Small intestine (tissue), 7 donors: ENCODE results near the gene EIF3L. TPM values are rescaled to one million over a fixed set of nuclear protein-coding genes. Genes with fewer than 3 reads are reported as not detected.
A peak's percentile ranks its signal among the peaks of the same experiment; 100 is the strongest.

ENCODE experiments used
- DNase-seq, 2 donors: peaks; one replicate each; pipeline versions ENCODE4 v3.0.0 to v3.0.0-alpha.2; 2013
- FAIRE-seq: peaks from 2 replicates; lab custom pipeline; 2012; peaks lifted over from hg19 to GRCh38; lab: Jason Lieb, UNC
- H3K27ac ChIP-seq, 3 donors: one replicate each; pipeline ENCODE4 v1.5.1; 2013; ENCODE audit warnings: low read length in 2 of 3, mild to moderate bottlenecking in 2 of 3, control low read depth in 1 of 3, inconsistent platforms in 1 of 3, low read depth in 1 of 3, moderate library complexity in 1 of 3
- H3K27me3 ChIP-seq, 3 donors: one replicate each; pipeline ENCODE4 v1.6.1; 2013; ENCODE audit warnings: low read length in 3 of 3, inconsistent platforms in 1 of 3; ENCODE audit not compliant: control insufficient read depth in 3 of 3, insufficient read depth in 3 of 3
- H3K36me3 ChIP-seq, 3 donors: one replicate each; pipeline ENCODE4 v1.6.1; 2013; ENCODE audit warnings: low read length in 3 of 3, inconsistent platforms in 1 of 3, low read depth in 1 of 3, mild to moderate bottlenecking in 1 of 3, moderate library complexity in 1 of 3; ENCODE audit not compliant: control insufficient read depth in 3 of 3, insufficient read depth in 2 of 3
- H3K4me1 ChIP-seq, 3 donors: one replicate each; pipeline ENCODE4 v1.6.1; 2013; ENCODE audit warnings: low read length in 2 of 3, inconsistent platforms in 1 of 3, low read depth in 1 of 3, mild to moderate bottlenecking in 1 of 3, moderate library complexity in 1 of 3; ENCODE audit not compliant: control insufficient read depth in 3 of 3, insufficient read depth in 2 of 3
- H3K4me3 ChIP-seq, 3 donors: one replicate each; pipeline ENCODE4 v1.5.1; 2013; ENCODE audit warnings: low read length in 3 of 3, control low read depth in 1 of 3, inconsistent platforms in 1 of 3, low read depth in 1 of 3, mild to moderate bottlenecking in 1 of 3, moderate library complexity in 1 of 3
- H3K9me3 ChIP-seq, 2 donors: one replicate each; pipeline ENCODE4 v1.6.1; 2013; ENCODE audit warnings: low read depth in 1 of 2, low read length in 1 of 2; ENCODE audit not compliant: control insufficient read depth in 2 of 2, insufficient read depth in 1 of 2
- WGBS, 3 donors: extraction: QIAGEN DNeasy Blood & Tissue Kit; methylation state at CpG; one replicate each; pipeline ENCODE4 v1.1.7; 2013; 5-methylcytosine and 5-hydroxymethylcytosine counted together
- polyA plus RNA-seq, 4 donors: library from polyadenylated mRNA; stranded (reverse) in 3 of 4; unstranded in 1 of 4; fragments of 200-250 nt in 3 of 4; fragments of 120-200 nt in 1 of 4; gene quantifications; one replicate each; pipeline versions ENCODE4 v1.2.1 to v1.2.3, GENCODE V29; 2013
- donor health status: healthy with polysubstance abuse.
- donor health status: control.
- donor health status: control.
- donor health status: Bipolar disorder and iron deficiency.
- donor health status: healthy.

EIF3L gene
- polyA plus RNA-seq, 4 donors: 176 to 609 (median 324) TPM

DNA sequence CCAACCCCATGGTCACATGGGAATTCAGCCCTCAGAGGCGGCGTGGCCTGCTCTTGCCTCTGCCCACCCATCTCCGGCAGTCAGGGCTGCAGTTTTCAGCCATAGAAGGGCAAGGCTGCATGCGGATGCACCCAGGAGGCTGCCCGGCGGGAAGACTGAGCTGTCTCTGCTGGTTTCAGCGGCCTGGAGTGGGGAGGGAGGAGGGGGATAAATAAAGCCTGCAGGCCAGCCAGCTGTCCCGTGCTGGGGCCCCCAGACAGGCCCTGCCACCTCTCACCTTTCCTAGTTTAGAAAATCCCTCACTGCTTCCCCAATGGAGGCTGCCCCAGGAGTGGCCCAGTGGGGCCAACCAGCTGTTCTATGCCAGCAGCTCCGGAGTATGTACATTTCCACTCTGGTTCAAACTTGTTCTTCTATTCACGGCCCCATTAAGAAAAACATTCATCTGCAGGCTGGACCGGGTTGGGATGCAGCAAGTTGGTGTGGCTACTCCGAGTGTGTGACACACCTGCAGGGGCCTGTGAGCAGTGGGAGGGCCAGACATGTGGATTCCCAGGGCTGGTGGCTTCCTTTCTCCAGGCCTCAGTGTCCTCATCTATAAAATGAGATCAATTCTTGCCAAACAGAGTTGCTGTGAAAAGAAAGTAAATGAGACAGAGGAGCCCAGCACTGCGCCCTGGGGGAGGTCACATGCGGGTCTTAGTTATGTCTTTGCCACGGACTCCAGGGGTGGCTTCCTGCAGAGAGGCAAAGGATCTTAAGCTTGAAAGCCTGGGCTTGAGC, 61.9 kb downstream of the EIF3L start:
- H3K4me1 ChIP-seq: no peaks in the 10 kb centered on the region
- no peak for FAIRE-seq
- no peaks in the 10 kb centered on the region for H3K9me3 ChIP-seq
- 82 to 91% (median 89%) methylated on average over 15 of the region's 15 CpGs for WGBS, 3 donors
- H3K4me3 ChIP-seq: no peak overlapping the region
- H3K27ac ChIP-seq: peak overlapping the region in 1 of 3 donors; percentile 29
- DNase-seq: no peak
- H3K36me3 ChIP-seq: peaks cover 0 to 57% (median 6%) of the 10 kb centered on the region in 3 donors
- no peaks in the 10 kb centered on the region for H3K27me3 ChIP-seq

DNA sequence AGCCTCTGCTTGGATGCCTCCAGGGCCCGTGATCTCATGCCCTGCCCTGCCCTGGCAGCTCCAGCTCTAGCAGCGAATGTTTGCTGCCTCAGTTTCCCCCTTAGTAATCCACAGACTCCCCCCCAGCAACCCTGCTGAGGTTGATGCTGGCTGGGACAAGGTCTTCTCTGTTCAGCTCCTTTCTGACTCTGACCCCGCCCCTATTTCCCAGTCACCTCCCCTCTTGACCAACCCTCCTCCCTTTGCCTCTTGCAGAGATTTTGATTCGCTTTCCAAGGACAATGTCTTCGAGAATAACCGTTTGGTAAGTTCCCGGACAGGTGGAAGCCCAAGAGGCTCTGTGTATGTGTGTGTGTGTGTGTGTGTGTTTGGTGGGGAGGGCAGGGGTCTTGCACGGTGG, 62.5 kb downstream of the EIF3L start:
- Histone ChIP-seq H3K27me3 (no peaks in the 10 kb centered on the region), H3K27ac (no peak overlapping the region), H3K4me1 (no peaks in the 10 kb centered on the region), H3K36me3 (peaks cover 2 to 62% (median 6%) of the 10 kb centered on the region in 3 donors), H3K4me3 (no peak overlapping the region), H3K9me3 (no peaks in the 10 kb centered on the region)
- FAIRE-seq: no peak
- no peak for DNase-seq
- WGBS, 3 donors: 76 to 83% (median 82%) methylated on average over 8 of the region's 8 CpGs

DNA sequence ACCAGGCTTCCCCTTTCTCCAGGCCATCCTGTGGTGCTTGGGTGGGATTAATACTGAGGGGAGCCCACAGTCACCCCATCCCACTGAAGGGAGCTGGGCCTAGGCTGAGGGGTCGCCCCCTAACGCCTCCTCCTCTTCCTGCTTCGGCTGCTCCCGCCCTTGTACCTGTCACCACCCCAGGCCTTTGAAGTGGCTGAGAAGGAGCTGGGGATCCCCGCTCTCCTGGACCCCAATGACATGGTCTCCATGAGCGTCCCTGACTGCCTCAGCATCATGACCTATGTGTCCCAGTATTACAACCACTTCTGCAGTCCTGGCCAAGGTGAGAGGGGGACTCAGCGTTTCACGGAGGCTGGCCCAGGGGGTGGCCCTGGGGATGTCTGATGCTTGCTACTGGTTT, 63.0 kb downstream of the EIF3L start:
- H3K27me3 ChIP-seq: no peaks in the 10 kb centered on the region
- 73 to 82% (median 81%) methylated on average over 8 of the region's 8 CpGs for WGBS, 3 donors
- DNase-seq (no peak), FAIRE-seq (no peak)
- no peak overlapping the region for H3K27ac ChIP-seq
- H3K4me3 ChIP-seq: no peak overlapping the region
- H3K9me3 ChIP-seq: no peaks in the 10 kb centered on the region
- H3K4me1 ChIP-seq: no peaks in the 10 kb centered on the region
- peaks cover 2 to 67% (median 9%) of the 10 kb centered on the region in 3 donors for H3K36me3 ChIP-seq

DNA sequence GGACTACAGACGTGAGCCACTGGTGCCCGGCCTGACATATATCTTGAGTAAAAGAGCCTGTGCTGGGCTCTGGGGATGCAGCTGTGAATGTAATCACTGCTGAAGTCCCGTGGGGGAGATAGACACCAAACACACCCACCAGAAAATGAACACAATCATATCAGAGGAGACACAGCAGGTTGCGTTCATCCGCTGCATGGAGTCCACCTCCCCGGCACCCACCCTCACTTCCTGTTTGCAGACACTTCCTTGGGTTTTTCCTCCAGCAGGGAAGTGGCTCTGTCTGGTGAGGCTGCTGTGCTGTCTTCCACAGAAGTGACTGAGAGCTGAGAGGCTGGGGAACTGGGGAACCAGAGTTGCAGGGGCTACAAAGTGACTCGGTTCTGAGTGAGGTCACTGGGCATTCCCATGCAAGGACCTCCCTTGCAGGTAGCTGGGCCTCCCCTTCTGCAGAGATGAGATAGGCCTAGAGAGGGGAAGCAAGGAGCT, 64.1 kb downstream of the EIF3L start:
- H3K36me3 ChIP-seq: peaks cover 2 to 75% (median 10%) of the 10 kb centered on the region in 3 donors
- 72 to 84% (median 83%) methylated on average over 7 of the region's 7 CpGs for WGBS, 3 donors
- H3K27me3 ChIP-seq: no peaks in the 10 kb centered on the region
- DNase-seq: no peak
- H3K4me1 ChIP-seq: peaks cover 0 to 2% (median 0%) of the 10 kb centered on the region in 3 donors
- H3K4me3 ChIP-seq: no peak overlapping the region
- H3K9me3 ChIP-seq: no peaks in the 10 kb centered on the region
- FAIRE-seq: no peak
- no peak overlapping the region for H3K27ac ChIP-seq

DNA sequence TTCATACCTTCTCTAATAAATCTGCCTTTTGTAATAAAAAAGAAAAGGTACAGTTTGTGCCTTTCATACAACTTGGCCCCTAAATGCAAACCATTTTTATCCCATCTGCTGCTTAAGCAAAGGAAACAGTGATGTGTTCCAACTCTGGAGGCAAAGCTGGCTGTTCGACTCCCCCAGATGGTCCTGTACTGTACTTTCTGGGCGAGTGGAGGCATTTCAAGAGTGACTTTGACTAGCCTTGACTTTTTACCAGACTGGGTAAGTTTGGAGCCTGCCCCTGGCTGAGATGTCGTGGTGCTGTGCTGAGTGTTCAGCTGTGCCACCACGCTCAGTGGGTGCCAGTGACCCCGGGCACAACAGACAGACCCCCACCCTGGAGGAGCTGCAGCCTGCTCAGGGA, 67.1 kb downstream of the EIF3L start:
- Histone ChIP-seq H3K9me3 (no peaks in the 10 kb centered on the region), H3K36me3 (peaks cover 4 to 79% (median 10%) of the 10 kb centered on the region in 3 donors), H3K27ac (no peak overlapping the region), H3K4me3 (no peak overlapping the region), H3K27me3 (no peaks in the 10 kb centered on the region), H3K4me1 (peaks cover 0 to 8% (median 0%) of the 10 kb centered on the region in 3 donors)
- 90 to 94% (median 93%) methylated on average over 5 of the region's 5 CpGs for WGBS, 3 donors
- DNase-seq: no peak
- no peak for FAIRE-seq

DNA sequence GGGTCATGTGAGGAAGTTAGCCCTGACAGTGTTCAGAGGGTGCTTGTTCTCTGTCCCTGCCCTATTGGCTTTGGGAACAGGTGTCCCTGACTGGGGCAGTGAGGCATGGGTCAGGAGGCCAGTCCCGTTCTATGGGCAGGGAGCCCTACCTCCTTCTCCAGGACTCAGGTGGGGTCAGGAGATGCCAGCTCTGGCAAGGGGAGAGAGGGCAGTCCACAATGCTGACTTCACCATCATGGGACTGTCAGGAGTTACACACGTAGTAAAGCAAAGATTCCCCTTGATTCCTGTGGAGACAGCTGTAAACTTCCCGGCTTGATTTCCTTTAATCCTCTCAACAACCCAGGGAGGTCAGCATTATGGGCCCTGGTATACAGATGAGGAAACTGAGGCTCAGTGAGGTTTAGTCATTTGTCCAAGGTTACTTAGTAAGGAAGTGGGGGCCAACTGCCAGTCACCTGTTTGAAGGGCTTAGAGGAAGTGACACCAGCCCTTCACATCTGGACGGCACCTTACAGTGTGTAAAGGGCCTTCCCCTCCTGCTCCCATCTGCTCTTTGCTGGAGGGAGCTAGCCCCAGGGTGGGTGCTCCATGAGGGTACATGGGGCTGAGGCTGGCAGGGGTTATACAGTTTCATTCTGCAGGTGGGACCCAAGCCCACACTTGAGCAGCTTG, 68.8 kb downstream of the EIF3L start:
- H3K27ac ChIP-seq: no peak overlapping the region
- peaks cover 5 to 78% (median 10%) of the 10 kb centered on the region in 3 donors for H3K36me3 ChIP-seq
- WGBS, 3 donors: 83 to 88% (median 87%) methylated on average over 4 of the region's 4 CpGs
- no peaks in the 10 kb centered on the region for H3K9me3 ChIP-seq
- no peaks in the 10 kb centered on the region for H3K27me3 ChIP-seq
- peaks cover 0 to 8% (median 0%) of the 10 kb centered on the region in 3 donors for H3K4me1 ChIP-seq
- H3K4me3 ChIP-seq: no peak overlapping the region
- DNase-seq (peak in 1 of 2 donors; percentile 25), FAIRE-seq (no peak)

DNA sequence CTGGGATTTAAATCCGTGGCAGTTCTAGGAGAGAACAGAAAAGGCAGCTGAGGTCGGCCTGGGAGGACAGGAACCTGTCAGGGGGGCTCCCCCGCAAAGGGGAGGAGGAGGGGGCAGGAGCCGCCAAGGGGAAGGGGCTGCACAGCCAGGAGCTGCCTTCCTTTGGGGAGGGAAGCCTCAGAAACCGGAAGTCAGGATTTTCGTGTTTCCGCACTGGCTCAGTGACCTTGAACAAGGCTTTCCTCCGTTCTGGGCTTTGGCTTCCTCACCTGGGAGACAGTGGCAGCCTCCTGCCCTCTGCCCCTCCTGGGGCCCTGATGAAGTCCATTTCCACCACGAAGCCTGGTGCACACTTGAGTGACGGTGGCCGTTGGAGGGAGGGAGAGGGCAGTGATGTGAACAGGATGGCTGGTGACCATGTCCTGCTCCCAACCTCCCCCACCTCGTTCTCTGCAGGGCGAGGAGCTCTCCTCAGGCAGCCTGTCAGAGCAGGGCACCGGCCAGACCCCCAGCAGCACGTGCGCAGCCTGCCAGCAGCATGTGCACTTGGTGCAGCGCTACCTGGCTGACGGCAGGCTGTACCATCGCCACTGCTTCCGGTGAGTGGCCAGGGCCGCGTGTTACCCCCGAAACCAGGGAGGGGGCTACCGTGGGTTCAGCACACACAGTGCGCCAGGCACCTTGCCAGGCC, 69.5 kb downstream of the EIF3L start:
- H3K4me1 ChIP-seq: peaks cover 0 to 8% (median 0%) of the 10 kb centered on the region in 3 donors
- no peaks in the 10 kb centered on the region for H3K27me3 ChIP-seq
- no peak for DNase-seq
- FAIRE-seq: no peak
- 85 to 92% (median 91%) methylated on average over 25 of the region's 25 CpGs for WGBS, 3 donors
- H3K9me3 ChIP-seq: no peaks in the 10 kb centered on the region
- H3K27ac ChIP-seq: no peak overlapping the region
- H3K4me3 ChIP-seq: no peak overlapping the region
- H3K36me3 ChIP-seq: peaks cover 5 to 78% (median 7%) of the 10 kb centered on the region in 3 donors

DNA sequence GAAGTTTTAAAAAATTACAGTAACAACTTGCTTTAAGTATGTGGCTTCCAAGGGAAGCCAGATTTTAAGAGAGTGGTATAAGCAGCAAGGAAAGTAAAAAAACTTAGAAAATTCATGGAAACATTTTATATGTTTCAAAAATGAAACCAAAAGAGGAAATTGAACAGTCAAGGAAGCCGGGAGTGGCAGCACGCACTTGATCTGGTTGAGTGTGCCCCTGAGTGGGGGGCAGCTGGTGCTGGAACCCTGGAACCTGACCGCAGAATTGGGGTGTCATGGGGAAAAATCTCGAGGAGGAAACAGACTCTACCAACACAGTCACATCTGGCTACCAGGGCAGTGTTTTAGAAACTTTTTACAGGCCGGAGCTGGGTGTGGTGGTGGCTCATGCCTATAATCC, 70.9 kb downstream of the EIF3L start:
- Histone ChIP-seq H3K36me3 (peaks cover 5 to 79% (median 11%) of the 10 kb centered on the region in 3 donors), H3K27me3 (no peaks in the 10 kb centered on the region), H3K4me1 (peaks cover 0 to 8% (median 0%) of the 10 kb centered on the region in 3 donors), H3K27ac (no peak overlapping the region), H3K4me3 (no peak overlapping the region), H3K9me3 (no peaks in the 10 kb centered on the region)
- no peak for FAIRE-seq
- DNase-seq: no peak
- WGBS, 3 donors: 48 to 60% (median 58%) methylated on average over 5 of the region's 5 CpGs
